Measurements from ENCODE around the gene SF1. TPM values are rescaled to one million over a fixed set of nuclear protein-coding genes. Genes with fewer than 3 reads are reported as not detected.

Gene SF1
- total and polyA plus RNA-seq, 2 donors (not counting 3 experiments of a cell fraction or from before 2014, with no cell fraction given) = 95.0 to 342 TPM

DNA sequence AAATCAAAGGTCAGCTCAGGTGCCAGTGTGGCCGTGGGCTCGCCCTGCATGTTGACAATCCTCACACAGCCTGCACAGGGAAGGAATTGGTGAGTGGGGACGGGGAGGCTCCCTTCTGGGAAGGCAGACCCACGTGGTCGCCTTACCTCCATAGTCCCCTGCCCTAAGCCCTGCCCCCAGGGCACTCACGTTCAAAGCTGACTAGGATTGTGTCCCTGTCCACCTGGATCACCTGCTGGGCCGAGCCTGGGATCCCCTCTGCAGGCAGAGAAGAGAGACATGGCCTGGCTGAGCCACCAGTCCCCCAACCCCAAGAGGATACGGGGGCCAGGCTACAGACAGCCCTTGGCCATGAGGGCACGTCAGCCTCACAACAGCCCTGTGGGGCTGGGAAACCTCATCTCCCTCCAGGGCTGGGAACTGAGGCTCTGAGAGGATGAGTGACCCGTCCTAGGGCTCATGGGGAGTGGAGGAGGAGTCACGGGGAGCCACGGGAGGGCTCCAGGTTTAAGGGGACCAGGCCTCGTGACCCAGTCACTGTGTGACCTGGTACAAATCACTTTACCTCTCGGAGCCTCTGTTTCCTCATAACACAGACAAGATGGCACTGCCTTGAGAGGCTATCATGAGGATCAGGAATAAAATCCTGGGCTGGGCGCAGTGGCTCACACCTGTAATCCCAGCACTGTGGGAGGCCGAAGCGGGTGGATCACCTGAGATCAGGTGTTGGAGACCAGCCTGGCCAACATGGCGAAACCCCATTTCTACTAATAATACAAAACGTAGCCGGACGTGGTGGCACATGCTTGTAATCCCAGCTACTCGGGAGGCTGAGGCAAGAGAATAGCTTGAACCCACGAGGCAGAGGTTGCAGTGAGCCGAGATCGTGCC, 12.1 kb upstream of the SF1 start:
- H3K4me2 ChIP-seq (ENCODE audit: insufficient read depth, low read length) = no peak overlapping the region
- H3K4me3 ChIP-seq (replicated peaks in 1 of 3; ENCODE audit: insufficient read depth in 1 of 3, low read depth in 1 of 3, low read length in 3 of 3) = no peak overlapping the region
- intact Hi-C loops (cut with micrococcal nuclease) = no loop called here
- FAIRE-seq (no peak), DNase-seq (ENCODE audit: low read depth, low spot score) (no peak)
- peaks cover 3 to 14% of the 10 kb centered on the region in 2 experiments for H3K36me3 ChIP-seq (ENCODE audit: control insufficient read depth in 2 of 2, extremely low read depth in 1 of 2, insufficient read depth in 2 of 2, low read length in 2 of 2)
- no peaks in the 10 kb centered on the region for H3K27me3 ChIP-seq (ENCODE audit: control insufficient read depth in 2 of 2, insufficient read depth in 2 of 2, low read length in 2 of 2)
- no peaks in the 10 kb centered on the region for H3K4me1 ChIP-seq (ENCODE audit: control insufficient read depth, extremely low read depth, insufficient read depth, low read length)
- no peak overlapping the region for H3K27ac ChIP-seq (ENCODE audit: insufficient read depth, low read depth, low read length)
- no TSS peak for BruUV-seq (replicated peaks)
- no peak overlapping the region for H3K9ac ChIP-seq (replicated peaks; ENCODE audit: extremely low read depth, insufficient read depth, low read length)
- no peak overlapping the region for H2AFZ ChIP-seq (ENCODE audit: low read depth, low read length)
- dilution Hi-C loops (cut with MboI; ENCODE audit: extremely low pct_ligation_motif_present, low sequenced_read_pairs) = no loop called here
- no peaks in the 10 kb centered on the region for H3K9me3 ChIP-seq (replicated peaks; ENCODE audit: control insufficient read depth, insufficient read depth, low read length)
- POLR2A ChIA-PET = no interaction called here
- no peaks in the 10 kb centered on the region for H3K79me2 ChIP-seq (ENCODE audit: control insufficient read depth, insufficient read depth, low read length)
- H3K9me1 ChIP-seq (replicated peaks; ENCODE audit: control insufficient read depth, extremely low read depth, insufficient read depth, low read length) = no peaks in the 10 kb centered on the region
- no peak for TF ChIP-seq FOS (IDR thresholded peaks at IDR 0.05; ENCODE audit: borderline replicate concordance, insufficient read depth, low read length)
- no peak for TF ChIP-seq JUN (IDR thresholded peaks at IDR 0.05; ENCODE audit: borderline replicate concordance, insufficient read depth, insufficient read length, low read depth)
- TF ChIP-seq, protein P1, sequence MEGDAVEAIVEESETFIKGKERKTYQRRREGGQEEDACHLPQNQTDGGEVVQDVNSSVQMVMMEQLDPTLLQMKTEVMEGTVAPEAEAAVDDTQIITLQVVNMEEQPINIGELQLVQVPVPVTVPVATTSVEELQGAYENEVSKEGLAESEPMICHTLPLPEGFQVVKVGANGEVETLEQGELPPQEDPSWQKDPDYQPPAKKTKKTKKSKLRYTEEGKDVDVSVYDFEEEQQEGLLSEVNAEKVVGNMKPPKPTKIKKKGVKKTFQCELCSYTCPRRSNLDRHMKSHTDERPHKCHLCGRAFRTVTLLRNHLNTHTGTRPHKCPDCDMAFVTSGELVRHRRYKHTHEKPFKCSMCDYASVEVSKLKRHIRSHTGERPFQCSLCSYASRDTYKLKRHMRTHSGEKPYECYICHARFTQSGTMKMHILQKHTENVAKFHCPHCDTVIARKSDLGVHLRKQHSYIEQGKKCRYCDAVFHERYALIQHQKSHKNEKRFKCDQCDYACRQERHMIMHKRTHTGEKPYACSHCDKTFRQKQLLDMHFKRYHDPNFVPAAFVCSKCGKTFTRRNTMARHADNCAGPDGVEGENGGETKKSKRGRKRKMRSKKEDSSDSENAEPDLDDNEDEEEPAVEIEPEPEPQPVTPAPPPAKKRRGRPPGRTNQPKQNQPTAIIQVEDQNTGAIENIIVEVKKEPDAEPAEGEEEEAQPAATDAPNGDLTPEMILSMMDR (IDR thresholded peaks at IDR 0.05; ENCODE audit: extremely low read depth in 1 of 2, insufficient read depth in 1 of 2, low read depth in 1 of 2, low read length in 2 of 2) = no peak
- TF ChIP-seq MYC (IDR thresholded peaks at IDR 0.05; ENCODE audit: low read depth, low read length) = no peak
- no peak for TF ChIP-seq EZH2 (IDR thresholded peaks at IDR 0.05; ENCODE audit: borderline replicate concordance, low read depth, low read length, severe bottlenecking)
- TF ChIP-seq GATA2 (IDR thresholded peaks at IDR 0.05; ENCODE audit: insufficient read depth, insufficient read length, low read depth, low read length) = no peak
- no peak for TF ChIP-seq POLR2A (IDR thresholded peaks at IDR 0.05; ENCODE audit: low read depth, low read length)
- no peak for TF ChIP-seq POLR2AphosphoS5 (IDR thresholded peaks at IDR 0.05; ENCODE audit: insufficient read depth, low read depth, low read length)
- TF ChIP-seq, protein P2, sequence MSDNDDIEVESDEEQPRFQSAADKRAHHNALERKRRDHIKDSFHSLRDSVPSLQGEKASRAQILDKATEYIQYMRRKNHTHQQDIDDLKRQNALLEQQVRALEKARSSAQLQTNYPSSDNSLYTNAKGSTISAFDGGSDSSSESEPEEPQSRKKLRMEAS (IDR thresholded peaks at IDR 0.05; ENCODE audit: insufficient read depth, insufficient read length) = no peak
- H4K20me1 ChIP-seq (replicated peaks; ENCODE audit: control insufficient read depth, extremely low read depth, insufficient read depth, low read length) = no peaks in the 10 kb centered on the region
- CTCF ChIA-PET = interaction anchor here (1.7 kb wide), 1 partner anchor 12 kb away, joined by 3 read pairs; the partner anchor contains the start of gene SF1

Measured in endothelial cell of umbilical vein (primary cell).